Measurements from ENCODE around the gene SPACA4. TPM values are rescaled to one million over a fixed set of nuclear protein-coding genes. Genes with fewer than 3 reads are reported as not detected.
A peak's percentile ranks its signal among the peaks of the same experiment; 100 is the strongest.

The SPACA4 gene
- total and polyA plus RNA-seq, 7 donors, result 0.34 TPM; not detected in 6

DNA sequence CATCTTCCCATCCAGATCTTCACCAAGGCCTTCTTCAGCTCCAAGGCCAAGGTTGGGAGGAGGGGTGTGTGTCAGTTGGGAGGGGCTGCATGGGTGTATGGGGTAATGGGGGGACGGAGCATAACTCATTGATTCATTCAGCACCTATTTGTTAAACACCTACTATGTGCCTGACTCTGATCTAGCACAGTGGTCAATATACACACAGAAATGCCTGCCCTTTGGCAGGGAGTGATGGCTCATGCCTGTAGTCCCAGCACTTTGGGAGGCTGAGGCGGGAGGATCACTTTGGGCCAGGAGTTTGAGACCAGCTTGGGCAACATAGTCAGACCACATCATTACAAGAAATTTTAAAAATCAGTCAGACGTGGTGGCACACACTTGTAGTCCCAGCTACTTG, 19.2 kb upstream of the SPACA4 start:
- Histone ChIP-seq H3K27me3 (no peaks in the 10 kb centered on the region), H3K9me3 (no peaks in the 10 kb centered on the region), H3K4me1 (peaks cover 0 to 23% (median 9%) of the 10 kb centered on the region in 4 donors), H3K36me3 (no peaks in the 10 kb centered on the region), H3K27ac (no peak overlapping the region), H3K4me3 (no peak overlapping the region)
- intact Hi-C loops (cut with DNase I), result loop anchor here (2.0 kb wide), 1 partner anchor 81 kb away; no protein-coding TSS in a partner anchor
- 93 to 94% methylated on average over 3 of the region's 3 CpGs for WGBS, 2 donors
- TF ChIP-seq, protein P1, sequence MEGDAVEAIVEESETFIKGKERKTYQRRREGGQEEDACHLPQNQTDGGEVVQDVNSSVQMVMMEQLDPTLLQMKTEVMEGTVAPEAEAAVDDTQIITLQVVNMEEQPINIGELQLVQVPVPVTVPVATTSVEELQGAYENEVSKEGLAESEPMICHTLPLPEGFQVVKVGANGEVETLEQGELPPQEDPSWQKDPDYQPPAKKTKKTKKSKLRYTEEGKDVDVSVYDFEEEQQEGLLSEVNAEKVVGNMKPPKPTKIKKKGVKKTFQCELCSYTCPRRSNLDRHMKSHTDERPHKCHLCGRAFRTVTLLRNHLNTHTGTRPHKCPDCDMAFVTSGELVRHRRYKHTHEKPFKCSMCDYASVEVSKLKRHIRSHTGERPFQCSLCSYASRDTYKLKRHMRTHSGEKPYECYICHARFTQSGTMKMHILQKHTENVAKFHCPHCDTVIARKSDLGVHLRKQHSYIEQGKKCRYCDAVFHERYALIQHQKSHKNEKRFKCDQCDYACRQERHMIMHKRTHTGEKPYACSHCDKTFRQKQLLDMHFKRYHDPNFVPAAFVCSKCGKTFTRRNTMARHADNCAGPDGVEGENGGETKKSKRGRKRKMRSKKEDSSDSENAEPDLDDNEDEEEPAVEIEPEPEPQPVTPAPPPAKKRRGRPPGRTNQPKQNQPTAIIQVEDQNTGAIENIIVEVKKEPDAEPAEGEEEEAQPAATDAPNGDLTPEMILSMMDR (IDR thresholded peaks at IDR 0.05), result no peak
- TF ChIP-seq POLR2A (IDR thresholded peaks at IDR 0.05) (no peak), POLR2AphosphoS5 (IDR thresholded peaks at IDR 0.05) (no peak), EP300 (IDR thresholded peaks at IDR 0.05) (no peak)
- DNase-seq, result no peak

DNA sequence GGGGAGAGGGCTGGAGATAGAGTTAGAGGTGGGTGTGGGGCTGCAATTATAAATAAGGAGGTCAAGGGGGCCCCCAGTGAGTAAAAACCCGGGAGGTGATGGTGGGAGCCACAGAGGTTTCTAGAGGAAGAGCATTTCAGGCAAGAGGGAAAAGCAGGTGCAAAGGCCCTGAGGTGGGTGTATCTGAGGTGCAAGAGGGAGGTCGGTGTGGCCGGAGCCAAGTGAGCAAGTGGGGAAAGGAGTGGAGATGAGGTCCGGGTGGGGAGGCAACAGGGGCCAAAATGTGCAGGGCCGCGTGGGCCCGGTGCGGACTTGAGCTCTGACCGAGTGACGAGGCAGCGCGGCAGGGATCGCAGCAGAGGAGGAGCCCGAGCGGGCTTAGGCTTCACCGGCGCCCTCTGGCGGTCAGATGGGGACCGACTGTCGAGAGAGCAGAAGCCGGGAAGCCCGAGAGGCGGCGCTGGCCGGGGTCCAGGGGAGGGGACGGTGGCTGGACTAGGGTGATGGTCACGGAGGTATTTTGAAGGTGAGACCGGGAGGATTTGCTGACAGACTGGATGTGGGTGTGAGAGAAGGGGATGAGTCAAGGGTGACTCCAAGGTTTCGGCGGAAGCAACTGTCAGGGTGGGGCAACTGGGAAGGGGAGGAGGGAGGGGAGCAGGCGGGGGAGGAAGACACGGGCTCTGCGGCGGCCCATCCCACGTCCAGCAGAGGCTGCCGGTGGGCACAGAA, 17.7 kb upstream of the SPACA4 start:
- Histone ChIP-seq H3K4me3 (peak overlapping the region; percentile 28 to 49 (median 44)), H3K9me3 (no peaks in the 10 kb centered on the region), H3K27ac (peak overlapping the region in 3 of 4 donors; percentile 33 to 48 (median 44)), H3K4me1 (peaks cover 0 to 21% (median 8%) of the 10 kb centered on the region in 4 donors), H3K27me3 (no peaks in the 10 kb centered on the region), H3K36me3 (no peaks in the 10 kb centered on the region)
- intact Hi-C loops (cut with DNase I), result loop anchor here (1.0 kb wide), 1 partner anchor 29 kb away; no protein-coding TSS in a partner anchor
- TF ChIP-seq POLR2AphosphoS5 (IDR thresholded peaks at IDR 0.05) (peak in 2 of 4 donors; percentile 18 to 39), EP300 (IDR thresholded peaks at IDR 0.05) (no peak)
- TF ChIP-seq, protein P1 (IDR thresholded peaks at IDR 0.05), result peak; percentile 93 to 96 (median 94)
- DNase-seq, result peak; percentile 94
- 3 to 4% methylated on average over 36 of the region's 36 CpGs for WGBS, 2 donors

DNA sequence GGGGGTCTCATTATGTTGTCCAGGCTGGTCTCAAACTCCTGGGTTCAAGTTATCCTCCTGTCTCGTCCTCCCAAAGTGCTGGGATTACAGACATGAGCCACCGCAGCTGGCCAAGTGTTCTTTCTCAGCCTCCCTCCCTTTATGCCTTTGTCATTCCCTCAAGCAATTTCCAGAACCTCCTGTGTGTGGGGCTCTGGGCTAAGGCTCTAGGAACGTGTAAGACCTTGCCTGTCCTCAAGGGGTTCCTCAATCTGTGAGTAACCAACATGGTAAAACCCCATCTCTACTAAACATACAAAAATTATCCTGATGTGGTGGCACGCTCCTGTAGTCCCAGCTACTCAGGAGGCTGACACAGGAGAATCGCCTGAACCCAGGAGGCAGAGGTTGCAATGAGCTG, 15.5 kb upstream of the SPACA4 start:
- no peaks in the 10 kb centered on the region for H3K36me3 ChIP-seq
- intact Hi-C loops (cut with DNase I), result no loop called here
- peaks cover 0 to 16% (median 6%) of the 10 kb centered on the region in 4 donors for H3K4me1 ChIP-seq
- no peak overlapping the region for H3K27ac ChIP-seq
- WGBS, 2 donors, result 85 to 87% methylated on average over 5 of the region's 5 CpGs
- no peaks in the 10 kb centered on the region for H3K27me3 ChIP-seq
- TF ChIP-seq, protein P1 (IDR thresholded peaks at IDR 0.05), result no peak
- no peak for DNase-seq
- no peaks in the 10 kb centered on the region for H3K9me3 ChIP-seq
- H3K4me3 ChIP-seq, result no peak overlapping the region

DNA sequence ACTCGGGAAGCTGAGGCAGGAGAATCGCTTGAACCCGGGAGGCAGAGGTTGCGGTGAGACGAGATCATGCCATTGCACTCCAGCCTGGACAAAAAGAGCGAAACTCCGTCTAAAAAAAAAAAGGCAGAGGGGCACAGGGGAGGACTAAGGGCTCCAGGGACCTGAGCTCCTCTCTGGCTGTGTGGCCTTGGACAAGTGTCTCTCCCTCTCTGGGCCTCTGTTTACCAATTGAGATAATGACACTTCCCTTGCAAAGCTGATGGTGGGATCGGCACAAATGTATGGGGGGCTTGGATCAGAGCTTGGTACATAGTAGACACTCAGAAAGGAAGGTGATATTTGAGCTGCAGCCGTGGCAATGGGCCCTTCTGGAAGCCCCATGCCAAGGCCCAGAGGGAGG, 11.4 kb upstream of the SPACA4 start:
- Histone ChIP-seq H3K27me3 (peaks cover 0 to 12% (median 0%) of the 10 kb centered on the region in 3 donors), H3K4me1 (no peaks in the 10 kb centered on the region), H3K27ac (no peak overlapping the region), H3K9me3 (no peaks in the 10 kb centered on the region), H3K4me3 (no peak overlapping the region), H3K36me3 (no peaks in the 10 kb centered on the region)
- 89% methylated on average over 9 of the region's 9 CpGs for WGBS, 2 donors
- DNase-seq, result no peak
- TF ChIP-seq POLR2A (IDR thresholded peaks at IDR 0.05), result no peak
- TF ChIP-seq, protein P1 (IDR thresholded peaks at IDR 0.05), result no peak
- no peak for TF ChIP-seq POLR2AphosphoS5 (IDR thresholded peaks at IDR 0.05)
- TF ChIP-seq EP300 (IDR thresholded peaks at IDR 0.05), result no peak
- intact Hi-C loops (cut with DNase I), result no loop called here
